GM18870 (cell line): ENCODE results near the gene RIN2.

Experiments
- ATAC-seq: cut with Tn5 transposase; IDR thresholded peaks from one replicate; pipeline ENCODE4 v1.9.1; 2021; ENCODE audit warnings: moderate library complexity; ENCODE audit not compliant: unreplicated experiment

RIN2 gene

GRCh38 chr20:19758133-19758500, at the start of gene RIN2:
TSS of gene RIN2 (plus strand) at chr20:19758258. CDS start at chr20:19889602, 131,344 bp downstream.
- ATAC-seq = no peak

GRCh38 chr20:19709635-19710335, 48.3 kb upstream of the RIN2 start:
- no peak for ATAC-seq

- no peak for ATAC-seq
Measured at GRCh38 chr20:19710336-19711120, 47.5 kb upstream of the RIN2 start.

GRCh38 chr20:19711126-19711525, 46.9 kb upstream of the RIN2 start:
- no peak for ATAC-seq

- no peak for ATAC-seq
Measured at GRCh38 chr20:19712721-19713260, 45.3 kb upstream of the RIN2 start.

- ATAC-seq = no peak
Measured at GRCh38 chr20:19713822-19714578, 44.1 kb upstream of the RIN2 start.

GRCh38 chr20:19714579-19714840, 43.5 kb upstream of the RIN2 start:
- ATAC-seq = no peak

- no peak for ATAC-seq
Measured at GRCh38 chr20:19715986-19716385, 42.1 kb upstream of the RIN2 start.

GRCh38 chr20:19718880-19719279, 39.2 kb upstream of the RIN2 start:
- no peak for ATAC-seq

- ATAC-seq = no peak
Measured at GRCh38 chr20:19720991-19721390, 37.1 kb upstream of the RIN2 start.

- no peak for ATAC-seq
Measured at GRCh38 chr20:19723051-19723450, 35.0 kb upstream of the RIN2 start.

- ATAC-seq = no peak
Measured at GRCh38 chr20:19723813-19724430, 34.1 kb upstream of the RIN2 start.

- no peak for ATAC-seq
Measured at GRCh38 chr20:19725373-19725772, 32.7 kb upstream of the RIN2 start.

GRCh38 chr20:19725814-19726525, 32.1 kb upstream of the RIN2 start:
- no peak for ATAC-seq

GRCh38 chr20:19727251-19727847, 30.7 kb upstream of the RIN2 start:
- no peak for ATAC-seq

- ATAC-seq = no peak
Measured at GRCh38 chr20:19729672-19730071, 28.4 kb upstream of the RIN2 start.

- no peak for ATAC-seq
Measured at GRCh38 chr20:19730706-19731105, 27.4 kb upstream of the RIN2 start.

GRCh38 chr20:19734811-19735210, 23.2 kb upstream of the RIN2 start:
- ATAC-seq = no peak

GRCh38 chr20:19735446-19735845, 22.6 kb upstream of the RIN2 start:
- peak; percentile 50 for ATAC-seq

GRCh38 chr20:19737025-19737424, 21.0 kb upstream of the RIN2 start:
- no peak for ATAC-seq
